Measurements from ENCODE around the gene GCG.

GCG gene

DNA sequence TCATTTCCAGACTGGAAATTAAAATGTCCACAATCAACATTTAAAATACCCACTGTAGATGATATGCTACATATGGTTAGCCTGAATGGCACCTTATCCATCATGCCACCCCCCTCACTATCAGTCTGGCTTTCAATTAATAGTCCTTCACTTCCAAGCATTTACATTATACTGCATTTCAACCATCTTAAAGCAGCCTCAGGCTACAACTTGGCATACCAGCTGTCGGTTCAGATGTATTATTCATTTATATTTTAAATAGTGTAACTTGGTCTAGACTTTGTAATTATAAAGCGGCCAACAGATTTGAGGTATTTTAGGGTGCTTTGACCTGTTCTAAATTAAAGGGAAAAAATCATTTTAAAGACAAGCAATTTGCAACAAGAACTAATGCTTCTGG lies 2.6 kb downstream of the GCG start:
- DNase-seq = no peak

- DNase-seq = no peak
These were observed 3.1 kb downstream of the GCG start for GRCh38 chr2:162148956-162149355.

DNA sequence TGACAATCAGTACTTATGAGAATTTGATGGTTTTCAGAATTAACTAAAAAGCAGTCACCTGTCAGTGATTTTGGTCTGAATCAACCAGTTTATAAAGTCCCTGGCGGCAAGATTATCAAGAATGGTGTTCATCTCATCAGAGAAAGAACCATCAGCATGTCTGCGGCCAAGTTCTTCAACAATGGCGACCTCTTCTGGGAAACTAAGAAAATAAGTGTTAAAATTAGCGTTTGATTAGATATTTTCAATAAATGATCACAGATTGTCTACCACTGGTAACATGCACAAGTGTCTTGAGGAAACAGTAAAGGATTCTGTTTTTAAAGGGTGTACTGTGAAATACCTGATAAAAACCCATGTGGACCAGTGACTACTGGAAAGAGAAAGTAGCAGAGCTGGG lies 8.1 kb downstream of the GCG start:
- DNase-seq = no peak

DNA sequence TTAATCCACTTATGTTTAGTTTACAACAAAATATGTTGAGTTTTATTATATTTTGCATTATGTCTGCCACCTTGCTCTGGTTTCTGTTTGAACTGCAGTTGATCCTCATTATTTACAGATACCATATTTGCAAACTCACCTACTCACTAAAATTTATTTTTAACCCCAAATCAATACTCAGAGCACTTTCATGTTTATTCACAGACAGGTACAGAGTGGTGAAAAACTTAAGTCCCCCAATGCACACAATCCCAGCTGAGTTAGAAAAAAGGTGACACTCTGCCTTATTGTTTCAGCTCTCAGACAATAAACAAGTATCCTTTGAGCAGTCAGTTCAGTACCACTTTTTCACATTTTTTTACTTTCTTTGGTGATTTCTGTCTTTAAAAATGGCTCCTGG lies 13.7 kb downstream of the GCG start:
- DNase-seq = no peak

- DNase-seq = no peak
These were observed 24.6 kb downstream of the GCG start for GRCh38 chr2:162127422-162127821.

- DNase-seq = no peak
These were observed 25.5 kb downstream of the GCG start for GRCh38 chr2:162126527-162126926.

DNA sequence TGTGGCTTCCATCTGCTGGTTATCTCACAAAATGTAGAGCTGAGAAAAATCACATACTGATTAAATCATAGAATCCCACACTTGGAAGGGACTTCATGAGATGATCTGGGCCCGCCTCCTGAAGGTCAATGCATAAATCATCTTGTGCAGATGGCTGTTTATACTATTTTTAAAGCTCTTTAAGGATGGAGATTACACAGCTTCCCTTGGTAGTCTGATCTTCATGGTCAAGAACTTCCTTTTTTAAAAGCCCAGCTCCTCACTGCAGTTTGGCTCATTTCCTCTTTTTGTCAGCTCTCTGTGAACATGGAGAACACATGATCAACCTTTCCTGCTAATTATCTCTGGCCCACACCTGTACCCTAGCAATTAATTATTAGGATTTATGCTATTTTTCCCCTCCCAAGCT lies 25.9 kb downstream of the GCG start:
- DNase-seq = no peak

GRCh38 chr2:162125138-162125537 lies 26.9 kb downstream of the GCG start:
- DNase-seq = no peak

DNA sequence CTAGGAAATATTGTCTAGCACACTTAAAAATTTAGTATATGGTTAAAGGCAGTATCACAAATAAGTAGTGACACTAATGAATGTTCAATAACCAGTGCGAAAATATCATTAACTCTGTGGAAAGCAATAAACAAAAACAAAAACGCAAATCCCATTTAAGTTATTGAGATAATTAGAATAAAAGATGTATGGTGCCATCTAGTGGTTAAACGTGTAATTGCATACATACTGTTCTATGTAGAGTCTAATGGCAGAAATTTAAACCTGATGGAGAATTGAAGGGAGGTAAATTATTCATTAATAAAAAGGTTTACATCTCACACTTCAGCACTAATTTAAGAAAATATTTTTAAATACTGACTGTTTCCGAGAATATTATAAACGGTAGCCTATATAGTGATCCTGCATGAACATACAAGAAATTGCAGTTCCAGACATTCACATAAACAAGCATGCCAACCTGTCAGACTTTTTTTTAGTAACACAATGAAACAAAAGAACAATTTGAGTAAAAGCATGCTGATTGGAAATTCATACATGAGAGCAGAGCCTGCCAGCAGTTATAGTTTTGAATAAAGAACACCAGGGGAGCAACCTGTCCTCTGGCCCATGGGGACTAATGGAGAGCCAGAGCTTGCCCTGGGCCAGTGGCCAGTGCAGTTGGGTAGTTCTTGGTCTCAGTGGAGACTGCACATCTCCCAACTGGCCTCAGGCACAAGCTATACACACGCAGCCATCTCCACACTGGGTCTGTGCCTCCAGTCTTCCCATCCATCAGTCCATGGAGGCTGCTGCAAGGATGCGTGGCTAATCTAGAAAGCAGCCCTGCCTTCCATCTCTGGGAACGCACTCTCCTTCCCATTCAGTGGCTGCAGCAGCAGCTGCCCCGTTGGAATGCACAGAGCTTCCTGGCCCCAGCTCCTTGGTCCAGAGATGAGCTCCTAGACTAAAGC lies 28.0 kb downstream of the GCG start:
- DNase-seq = peak in 1 of 14 donors; percentile 3

DNA sequence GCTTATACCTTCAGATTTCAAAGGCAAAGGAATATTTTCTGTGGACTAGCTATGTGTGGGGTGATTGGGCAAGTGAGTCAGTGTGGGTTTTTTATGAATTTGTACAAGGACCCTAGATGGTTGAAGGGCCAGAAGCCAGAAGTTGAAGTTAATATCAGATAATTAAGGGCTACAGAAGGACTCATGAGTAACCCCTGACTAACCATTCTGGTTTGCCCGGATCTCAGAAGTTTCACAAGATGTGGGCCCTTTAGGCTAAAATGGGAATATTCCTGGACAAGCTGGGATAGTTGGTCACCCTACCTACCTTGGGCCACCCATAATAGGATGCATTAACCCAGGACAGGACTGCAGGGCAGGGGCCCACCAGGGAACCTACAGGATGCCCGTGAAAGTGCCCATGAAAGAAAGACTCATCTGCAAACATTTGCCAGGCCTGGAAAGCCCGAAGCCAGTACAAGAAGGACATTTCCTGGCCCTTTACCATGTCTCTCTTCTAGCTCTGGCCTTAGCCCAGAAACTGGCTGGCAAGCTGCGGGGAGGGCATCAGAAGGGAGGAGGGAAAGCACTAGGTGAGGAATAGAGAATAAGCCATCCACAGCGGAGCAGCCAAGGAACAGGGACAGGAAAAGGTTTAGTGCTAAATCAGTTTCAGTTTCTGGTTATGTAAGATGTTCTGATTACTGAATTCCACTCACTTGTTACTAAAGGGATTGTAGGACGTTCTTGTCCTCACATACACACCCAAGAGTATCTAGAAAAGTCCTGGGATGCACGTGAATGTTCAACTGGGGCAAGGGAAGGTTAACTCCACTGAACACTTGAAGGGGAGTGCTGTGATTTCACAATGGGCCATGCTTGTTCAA lies 33.6 kb downstream of the GCG start:
- peak in 2 of 14 donors; percentile 5 to 49 for DNase-seq

DNA sequence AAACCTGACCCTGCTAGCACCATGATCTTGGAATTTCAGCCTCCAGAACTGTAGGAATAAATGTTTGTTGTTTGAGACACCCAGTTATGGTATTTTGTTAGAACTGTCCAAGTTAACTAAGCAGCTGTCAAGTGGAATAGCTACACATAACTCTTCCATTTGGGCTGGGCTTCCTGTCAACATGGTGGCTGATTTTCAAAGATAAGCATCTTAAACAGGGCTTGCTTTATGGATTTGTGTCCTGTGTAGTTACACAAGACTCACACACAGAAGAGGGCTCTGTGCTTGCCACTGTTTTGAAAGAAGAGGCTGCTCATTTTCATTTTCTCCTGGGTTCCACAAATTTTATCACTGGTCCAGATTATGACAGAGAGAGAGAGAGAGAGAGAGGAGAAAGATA lies 35.7 kb downstream of the GCG start:
- no peak for DNase-seq

DNA sequence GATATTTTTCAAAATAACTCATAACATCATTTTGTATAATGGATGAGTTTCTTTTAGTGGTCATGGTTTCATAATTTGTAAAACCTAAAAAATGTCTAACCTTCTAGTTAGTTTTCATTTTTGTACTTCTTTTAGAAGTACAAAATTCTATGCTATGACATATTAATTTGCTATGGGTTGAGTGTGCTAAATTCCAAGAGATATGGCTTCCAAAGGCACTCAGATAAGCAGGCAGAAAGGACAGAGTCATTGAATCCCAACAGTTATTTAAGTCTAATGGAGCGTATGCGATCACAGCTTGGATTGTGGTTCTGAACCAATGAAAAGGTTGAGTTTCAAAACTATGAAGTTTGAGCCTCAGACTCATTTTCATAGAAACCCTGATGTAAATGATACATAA lies 37.0 kb downstream of the GCG start:
- no peak for DNase-seq

DNA sequence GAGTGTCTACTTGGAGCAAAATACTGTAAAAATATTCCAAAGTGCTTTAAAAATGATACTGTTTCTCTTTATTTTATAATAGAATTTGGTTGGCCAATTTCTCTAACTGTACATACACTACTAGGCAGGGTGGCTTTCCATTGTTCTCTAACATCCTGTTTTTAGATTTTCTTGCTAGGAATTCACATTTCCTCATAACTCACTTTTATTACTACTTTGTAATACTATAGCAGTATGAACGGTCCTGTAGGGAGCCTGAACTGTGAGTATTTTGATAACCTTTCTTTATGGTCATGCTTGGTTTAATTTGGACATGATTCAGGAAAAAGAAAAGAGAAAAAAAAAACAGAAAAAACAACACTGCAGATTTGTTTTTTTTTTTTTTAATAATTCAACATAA lies 37.8 kb downstream of the GCG start:
- DNase-seq = no peak

- DNase-seq = no peak
These were observed 38.3 kb downstream of the GCG start for GRCh38 chr2:162113776-162114168.

DNA sequence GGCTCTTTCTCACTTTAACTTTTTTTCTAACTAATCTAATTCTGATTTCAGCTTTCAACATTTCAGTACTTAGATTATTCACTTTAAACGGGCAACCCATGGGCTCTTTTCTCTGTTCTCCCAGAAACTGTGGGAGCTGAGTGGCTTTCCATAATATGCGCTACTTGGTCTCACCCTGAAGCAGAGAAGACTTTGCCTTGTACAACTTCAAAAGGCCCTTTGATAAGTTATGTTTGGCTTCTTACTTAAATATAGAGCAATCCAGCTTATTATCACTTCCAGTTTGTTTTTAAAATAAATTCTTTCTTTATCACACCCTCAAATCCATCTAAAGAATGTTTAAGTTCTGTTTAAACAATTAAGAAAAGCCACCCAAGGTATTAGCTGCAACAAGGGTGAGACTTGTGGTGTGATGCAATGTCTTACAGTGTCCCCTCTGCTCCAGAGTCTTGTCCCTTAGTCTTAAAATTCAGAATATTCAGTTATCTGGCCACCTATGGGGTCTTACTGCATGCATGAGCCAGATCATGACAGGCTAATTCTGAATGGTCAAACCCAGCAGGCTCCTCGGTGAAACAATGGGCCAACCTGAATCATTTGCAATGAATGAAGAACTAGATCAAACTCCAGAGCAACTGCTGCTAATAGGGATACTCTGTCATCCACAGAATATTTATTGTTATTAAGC lies 38.8 kb downstream of the GCG start:
- no peak for DNase-seq

- DNase-seq = no peak
These were observed 39.8 kb downstream of the GCG start for GRCh38 chr2:162111958-162112850.

- no peak for DNase-seq
These were observed 44.6 kb downstream of the GCG start for GRCh38 chr2:162107361-162107901.

GRCh38 chr2:162106746-162107145 lies 45.3 kb downstream of the GCG start:
- DNase-seq = no peak

DNA sequence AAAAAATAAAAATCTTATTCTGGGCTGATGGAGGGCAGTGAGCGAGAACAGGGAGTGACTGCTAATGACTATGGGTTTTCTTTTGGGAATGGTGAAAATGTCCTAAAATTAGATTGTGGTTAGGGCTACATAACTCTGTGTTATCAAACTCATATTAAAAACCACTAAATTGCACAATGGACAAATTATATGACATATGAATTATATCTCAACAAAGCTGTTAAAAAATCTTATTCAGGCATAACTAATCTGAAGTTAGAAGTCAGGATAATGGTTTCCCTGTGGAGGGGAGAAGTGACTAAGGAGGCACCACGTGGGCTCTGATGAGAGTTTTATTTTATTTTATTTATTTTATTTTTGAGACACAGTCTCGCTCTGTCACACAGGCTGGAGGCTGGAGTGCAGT lies 45.9 kb downstream of the GCG start:
- no peak for DNase-seq

GRCh38 chr2:162103443-162104009 lies 48.5 kb downstream of the GCG start:
- no peak for DNase-seq

DNA sequence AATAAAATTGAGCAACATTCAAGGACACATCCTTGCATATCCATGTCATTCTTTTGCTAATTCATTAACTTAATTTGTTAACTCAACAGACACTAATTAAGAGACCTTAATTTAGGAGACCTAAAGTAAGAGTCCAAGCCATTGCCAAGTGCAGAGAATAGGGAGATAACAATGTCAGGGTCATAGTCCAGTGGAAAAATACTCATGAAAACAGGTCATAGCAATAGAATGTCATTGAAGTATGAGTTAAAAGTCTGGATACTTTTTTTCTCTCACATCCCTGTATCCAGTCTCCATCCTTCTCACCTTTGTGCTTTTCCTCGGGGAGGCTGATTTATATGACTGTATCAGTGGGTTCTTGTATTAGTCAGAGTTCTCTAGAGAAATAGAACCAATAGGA lies 51.5 kb downstream of the GCG start:
- no peak for DNase-seq
